B cell (primary cell): ENCODE data around the gene C1orf35.

Experiments
- EZH2 ChIP-seq: IDR thresholded peaks from 2 replicates; pipeline ENCODE4 v1.6.1; 2012; ENCODE audit warnings: borderline replicate concordance, low read depth, mild to moderate bottlenecking, moderate library complexity, low read length; ENCODE audit not compliant: insufficient read depth, poor library complexity, severe bottlenecking
- TF ChIP-seq, protein P1 (sequence below): fragments of 200-600 bp; IDR thresholded peaks from one replicate; pipeline ENCODE4 v1.8.0; 2022; ENCODE audit warnings: antibody characterized with exemption, mild to moderate bottlenecking

DNA sequence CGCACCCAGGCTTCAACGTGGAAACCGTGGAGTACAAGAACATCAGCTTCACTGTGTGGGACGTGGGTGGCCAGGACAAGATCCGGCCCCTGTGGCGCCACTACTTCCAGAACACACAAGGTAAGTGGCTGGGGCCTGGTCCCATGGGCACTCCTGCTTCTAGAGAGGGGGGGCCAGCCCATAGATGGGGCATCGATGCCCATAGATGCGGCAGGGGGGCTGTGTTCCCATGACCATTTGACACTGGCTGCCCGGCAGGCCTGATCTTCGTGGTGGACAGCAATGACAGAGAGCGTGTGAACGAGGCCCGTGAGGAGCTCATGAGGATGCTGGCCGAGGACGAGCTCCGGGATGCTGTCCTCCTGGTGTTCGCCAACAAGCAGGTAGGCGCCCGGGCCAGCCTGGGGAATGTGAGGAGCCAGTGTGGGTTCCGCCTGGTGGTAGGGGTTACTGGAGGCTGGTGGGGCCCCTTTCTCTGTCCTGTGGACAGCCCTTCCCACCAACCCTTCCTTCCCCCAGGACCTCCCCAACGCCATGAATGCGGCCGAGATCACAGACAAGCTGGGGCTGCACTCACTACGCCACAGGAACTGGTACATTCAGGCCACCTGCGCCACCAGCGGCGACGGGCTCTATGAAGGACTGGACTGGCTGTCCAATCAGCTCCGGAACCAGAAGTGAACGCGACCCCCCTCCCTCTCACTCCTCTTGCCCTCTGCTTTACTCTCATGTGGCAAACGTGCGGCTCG lies 5.6 kb downstream of the C1orf35 start:
- TF ChIP-seq, protein P1, sequence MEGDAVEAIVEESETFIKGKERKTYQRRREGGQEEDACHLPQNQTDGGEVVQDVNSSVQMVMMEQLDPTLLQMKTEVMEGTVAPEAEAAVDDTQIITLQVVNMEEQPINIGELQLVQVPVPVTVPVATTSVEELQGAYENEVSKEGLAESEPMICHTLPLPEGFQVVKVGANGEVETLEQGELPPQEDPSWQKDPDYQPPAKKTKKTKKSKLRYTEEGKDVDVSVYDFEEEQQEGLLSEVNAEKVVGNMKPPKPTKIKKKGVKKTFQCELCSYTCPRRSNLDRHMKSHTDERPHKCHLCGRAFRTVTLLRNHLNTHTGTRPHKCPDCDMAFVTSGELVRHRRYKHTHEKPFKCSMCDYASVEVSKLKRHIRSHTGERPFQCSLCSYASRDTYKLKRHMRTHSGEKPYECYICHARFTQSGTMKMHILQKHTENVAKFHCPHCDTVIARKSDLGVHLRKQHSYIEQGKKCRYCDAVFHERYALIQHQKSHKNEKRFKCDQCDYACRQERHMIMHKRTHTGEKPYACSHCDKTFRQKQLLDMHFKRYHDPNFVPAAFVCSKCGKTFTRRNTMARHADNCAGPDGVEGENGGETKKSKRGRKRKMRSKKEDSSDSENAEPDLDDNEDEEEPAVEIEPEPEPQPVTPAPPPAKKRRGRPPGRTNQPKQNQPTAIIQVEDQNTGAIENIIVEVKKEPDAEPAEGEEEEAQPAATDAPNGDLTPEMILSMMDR, result no peak
- TF ChIP-seq EZH2, result no peak
